HG03442 (cell line): ENCODE measurements around the gene SCAPER.
A peak's percentile ranks its signal among the peaks of the same experiment; 100 is the strongest.

Experiments
- ATAC-seq: cut with Tn5 transposase; IDR thresholded peaks from one replicate; pipeline ENCODE4 v1.9.1; 2021; ENCODE audit warnings: mild to moderate bottlenecking, moderate library complexity; ENCODE audit not compliant: unreplicated experiment

SCAPER gene

GRCh38 chr15:76905013-76905839, at the start of gene SCAPER:
Gene SCAPER (minus strand): TSS chr15:76905340. CDS start chr15:76883817, 21,523 bp downstream.
- peak; percentile 77 for ATAC-seq

GRCh38 chr15:76954744-76955143, 49.6 kb upstream of the SCAPER start:
- ATAC-seq = no peak

- no peak for ATAC-seq
Measured at GRCh38 chr15:76953913-76954312, 48.8 kb upstream of the SCAPER start.

- no peak for ATAC-seq
Measured at GRCh38 chr15:76951220-76951619, 46.1 kb upstream of the SCAPER start.

GRCh38 chr15:76947454-76947853, 42.3 kb upstream of the SCAPER start:
- no peak for ATAC-seq

GRCh38 chr15:76945494-76946093, 40.5 kb upstream of the SCAPER start:
- ATAC-seq = no peak

GRCh38 chr15:76942331-76942730, 37.2 kb upstream of the SCAPER start:
- ATAC-seq = no peak

GRCh38 chr15:76941636-76942035, 36.5 kb upstream of the SCAPER start:
- ATAC-seq = no peak

GRCh38 chr15:76939715-76940114, 34.6 kb upstream of the SCAPER start:
- ATAC-seq = no peak

- ATAC-seq = no peak
Measured at GRCh38 chr15:76938752-76939151, 33.6 kb upstream of the SCAPER start.

GRCh38 chr15:76936671-76937070, 31.5 kb upstream of the SCAPER start:
- ATAC-seq = no peak

- no peak for ATAC-seq
Measured at GRCh38 chr15:76935620-76936019, 30.5 kb upstream of the SCAPER start.

GRCh38 chr15:76932135-76932966, 27.2 kb upstream of the SCAPER start:
- no peak for ATAC-seq

- peak; percentile 96 for ATAC-seq
Measured at GRCh38 chr15:76931397-76932134, 26.4 kb upstream of the SCAPER start, which contains the start of gene RCN2. Gene RCN2 (plus strand): TSS chr15:76931749. CDS start chr15:76931842, 93 bp downstream.

GRCh38 chr15:76930831-76931396, 25.8 kb upstream of the SCAPER start:
- ATAC-seq = no peak

- ATAC-seq = no peak
Measured at GRCh38 chr15:76929011-76929760, 24.0 kb upstream of the SCAPER start.

GRCh38 chr15:76928201-76928600, 23.1 kb upstream of the SCAPER start:
- ATAC-seq = no peak

GRCh38 chr15:76916369-76916768, 11.2 kb upstream of the SCAPER start:
- no peak for ATAC-seq

GRCh38 chr15:76913737-76914136, 8.6 kb upstream of the SCAPER start:
- no peak for ATAC-seq

GRCh38 chr15:76912430-76912829, 7.3 kb upstream of the SCAPER start:
- ATAC-seq = no peak
